Pulmonary artery endothelial cell (primary cell): ENCODE results near the gene TRIM31. TPM values are rescaled to one million over a fixed set of nuclear protein-coding genes. Genes with fewer than 3 reads are reported as not detected.

Source experiments
- DNase-seq: peaks from one replicate; pipeline ENCODE4 v3.0.0-alpha.2; 2011; ENCODE audit warnings: low read depth, low spot score
- total RNA-seq: library from RNA; depleted of rRNA; stranded (reverse); fragments of >200 nt; gene quantifications from 2 replicates; pipeline ENCODE4 v1.2.3, GENCODE V29; 2014

Gene TRIM31
- total RNA-seq, 1 donor from 2014 or later, result not detected

- no peak for DNase-seq
Observed at GRCh38 chr6:30055513-30055912, 57.4 kb downstream of the TRIM31 start.

GRCh38 chr6:30053682-30054081 lies 59.2 kb downstream of the TRIM31 start:
- no peak for DNase-seq

Other genes starting within 250 kb of the TRIM31 start
- gene HLA-A, start 170.6 kb downstream of the TRIM31 start, total RNA-seq, result 328 and 660 TPM in 2 replicates
- gene POLR1H, start 51.8 kb downstream of the TRIM31 start, total RNA-seq, result 42.2 and 43.7 TPM in 2 replicates
- gene PPP1R11, start 45.9 kb downstream of the TRIM31 start, total RNA-seq, result 11.5 and 14.0 TPM in 2 replicates
- gene RNF39, start 37.3 kb downstream of the TRIM31 start, total RNA-seq, result not detected in 2 replicates
- not detected in 2 replicates for gene TRIM40, start 23.1 kb upstream of the TRIM31 start, total RNA-seq
- gene TRIM10, start 48.1 kb upstream of the TRIM31 start, total RNA-seq, result not detected in 2 replicates
- gene TRIM15, start 50.5 kb upstream of the TRIM31 start, total RNA-seq, result not detected in 2 replicates
- gene TRIM26, start 100.3 kb upstream of the TRIM31 start, total RNA-seq, result 25.2 and 31.7 TPM in 2 replicates
- 9.4 and 11.8 TPM in 2 replicates for gene TRIM39, start 213.8 kb upstream of the TRIM31 start, total RNA-seq
- 22.0 and 26.1 TPM in 2 replicates for gene RPP21, start 232.1 kb upstream of the TRIM31 start, total RNA-seq